B cell (primary cell): ENCODE results near the gene GALK1. TPM values are rescaled to one million over a fixed set of nuclear protein-coding genes. Genes with fewer than 3 reads are reported as not detected.

ENCODE experiments used
- ATAC-seq: fragments of 200-7000 bp; cut with Tn5 transposase; one replicate; pipeline ENCODE4 v1.10.0; 2021; ENCODE audit warnings: low read depth, mild to moderate bottlenecking, moderate number of reproducible peaks, moderate library complexity
- CTCF ChIA-PET: fragments of 350-600 bp; sonication (Branson Sonifier 250); formaldehyde crosslinking; loops from one replicate; lab custom pipeline; 2021; ENCODE audit warnings: antibody characterized with exemption, inconsistent platforms; lab: Charles Lee
- POLR2A ChIA-PET: fragments of 350-600 bp; sonication (Branson Sonifier 250); formaldehyde crosslinking; loops from one replicate; lab custom pipeline; 2021; ENCODE audit warnings: antibody characterized with exemption; lab: Charles Lee
- DNase-seq: peaks from one replicate; pipeline ENCODE4 v3.0.0; 2013
- H2AFZ ChIP-seq: 2 replicates; pipeline ENCODE4 v1.6.1; 2012; ENCODE audit warnings: mild to moderate bottlenecking, low read depth, low read length; ENCODE audit not compliant: insufficient read depth, poor library complexity, severe bottlenecking
- H3K27ac ChIP-seq, 2 donors: 1 replicate in 1 of 2; 2 replicates in 1 of 2; pipeline ENCODE4 v1.5.1; 2012 to 2013; ENCODE audit warnings: low read length in 2 of 2, mild to moderate bottlenecking in 2 of 2, moderate library complexity in 1 of 2
- H3K27me3 ChIP-seq, 4 experiments: fragments of 200-600 bp in 1 of 4; sonication (generic) in 1 of 4; replicated peaks in 1 of 4; 1 replicate in 2 of 4; 2 replicates in 2 of 4; pipeline versions ENCODE4 v1.6.1 to v1.7.0; 2013 to 2016; ENCODE audit warnings: low read length in 3 of 4, mild to moderate bottlenecking in 2 of 4, mixed read lengths in 1 of 4, moderate library complexity in 1 of 4; ENCODE audit not compliant: insufficient read depth in 4 of 4, control insufficient read depth in 3 of 4; ENCODE audit errors: control extremely low read depth in 1 of 4
- H3K36me3 ChIP-seq, 2 experiments: replicated peaks in 1 of 2; 1 replicate in 1 of 2; 2 replicates in 1 of 2; pipeline versions ENCODE4 v1.6.1 to v1.7.1; 2013; ENCODE audit warnings: low read length in 1 of 2; ENCODE audit not compliant: insufficient read depth in 2 of 2, control insufficient read depth in 1 of 2; ENCODE audit errors: control extremely low read depth in 1 of 2, extremely low read depth in 1 of 2
- H3K4me1 ChIP-seq, 2 donors: fragments of 200-600 bp in 1 of 2; sonication (generic) in 1 of 2; 1 replicate in 1 of 2; 2 replicates in 1 of 2; pipeline versions ENCODE4 v1.5.1 to v1.6.1; 2013 to 2017; ENCODE audit warnings: low read length in 2 of 2; ENCODE audit not compliant: control insufficient read depth in 2 of 2, insufficient read depth in 2 of 2
- H3K4me2 ChIP-seq: replicated peaks from 2 replicates; pipeline ENCODE3; 2012; ENCODE audit warnings: mild to moderate bottlenecking, low read depth, low read length; ENCODE audit not compliant: poor library complexity, severe bottlenecking
- H3K4me3 ChIP-seq, 5 experiments: fragments of 200-600 bp in 1 of 5; sonication (generic) in 1 of 5; 1 replicate in 3 of 5; 2 replicates in 2 of 5; pipeline versions ENCODE4 v1.5.1 to v1.7.0; 2011 to 2016; ENCODE audit warnings: low read length in 4 of 5, mild to moderate bottlenecking in 4 of 5, low read depth in 2 of 5, control low read depth in 1 of 5, moderate library complexity in 1 of 5; ENCODE audit not compliant: insufficient read depth in 1 of 5; ENCODE audit errors: control extremely low read depth in 1 of 5, extremely low read depth in 1 of 5
- H3K79me2 ChIP-seq: fragments of 200-600 bp; sonication (generic); one replicate; pipeline ENCODE4 v1.6.0; 2016; ENCODE audit warnings: low read length; ENCODE audit not compliant: control insufficient read depth, insufficient read depth
- H3K9ac ChIP-seq: fragments of 200-600 bp; sonication (generic); 2 replicates; pipeline ENCODE4 v1.6.1; 2017; ENCODE audit warnings: mild to moderate bottlenecking, low read length, moderate library complexity
- H3K9me3 ChIP-seq, 3 donors: one replicate each; pipeline versions ENCODE4 v1.6.1 to v1.7.1; 2013; ENCODE audit warnings: low read length in 2 of 3; ENCODE audit not compliant: control insufficient read depth in 2 of 3, insufficient read depth in 1 of 3; ENCODE audit errors: control extremely low read depth in 1 of 3
- H4K20me1 ChIP-seq: 2 replicates; pipeline ENCODE4 v1.6.0; 2012; ENCODE audit warnings: mild to moderate bottlenecking, low read length; ENCODE audit not compliant: insufficient read depth, control insufficient read depth, poor library complexity, severe bottlenecking
- H3K27ac Mint-ChIP-seq: one replicate; pipeline ENCODE4 v1.8.0; 2021; ENCODE audit warnings: mixed read lengths
- H3K27me3 Mint-ChIP-seq: one replicate; pipeline ENCODE4 v1.8.0; 2021; ENCODE audit warnings: mixed read lengths
- H3K4me1 Mint-ChIP-seq: one replicate; pipeline ENCODE4 v1.8.0; 2021; ENCODE audit warnings: mixed read lengths
- H3K4me3 Mint-ChIP-seq: one replicate; pipeline ENCODE4 v1.8.0; 2021; ENCODE audit warnings: mixed read lengths
- H3K9me3 Mint-ChIP-seq: one replicate; pipeline ENCODE4 v1.8.0; 2022; ENCODE audit warnings: mixed read lengths; ENCODE audit not compliant: insufficient read depth
- EZH2 ChIP-seq: IDR thresholded peaks from 2 replicates; pipeline ENCODE4 v1.6.1; 2012; ENCODE audit warnings: borderline replicate concordance, low read depth, mild to moderate bottlenecking, moderate library complexity, low read length; ENCODE audit not compliant: insufficient read depth, poor library complexity, severe bottlenecking
- WGBS: methylation state at CpG from one replicate; pipeline ENCODE4 v1.1.5; 2013; ENCODE audit warnings: missing lambda C conversion rate; ENCODE audit not compliant: insufficient coverage; 5-methylcytosine and 5-hydroxymethylcytosine counted together
- intact Hi-C: fragments of 100-400 bp; cut with micrococcal nuclease; formaldehyde crosslinking; loops from one replicate; pipeline ENCODE4 v1.10.0; 2022
- polyA plus RNA-seq: library from polyadenylated mRNA; depleted of rRNA; stranded (reverse); fragments of >200 nt; gene quantifications from 2 replicates; pipeline ENCODE4 v1.2.3, GENCODE V29; 2012
- total RNA-seq, 2 donors: library from RNA; stranded (reverse); fragments of 120-200 nt in 1 of 2; gene quantifications; 1 replicate in 1 of 2; 2 replicates in 1 of 2; pipeline versions ENCODE4 v1.2.3 to v1.2.4, GENCODE V29; 2013 to 2022
- TF ChIP-seq, protein P1 (sequence below): fragments of 200-600 bp; IDR thresholded peaks from one replicate; pipeline ENCODE4 v1.8.0; 2022; ENCODE audit warnings: antibody characterized with exemption, mild to moderate bottlenecking

Gene GALK1
- total and polyA plus RNA-seq, 2 donors (not counting 1 experiment from before 2014, with no cell fraction given), result 29.8 to 37.4 TPM

DNA sequence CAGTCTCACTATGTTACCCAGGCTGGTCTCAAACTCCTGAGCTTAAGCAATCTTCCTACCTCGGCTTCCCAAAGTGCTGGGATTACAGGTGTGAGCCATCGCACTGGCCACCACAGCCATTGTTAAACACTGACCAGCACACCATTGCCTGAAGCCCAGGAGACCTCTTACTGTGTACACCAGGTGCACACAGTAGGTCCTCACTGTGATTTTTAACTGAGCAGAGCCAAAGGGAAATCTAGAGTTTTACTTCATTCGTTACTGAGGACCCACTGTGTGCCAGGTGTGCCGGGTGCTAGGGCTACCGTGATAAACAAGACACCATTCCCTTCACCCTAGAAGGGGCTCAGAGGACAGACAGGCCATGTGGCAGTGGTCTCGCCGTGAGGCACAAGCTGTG is 39.5 kb downstream of the GALK1 start:
- H3K27me3 ChIP-seq, result peaks cover 0 to 14% (median 3%) of the 10 kb centered on the region in 4 experiments
- Mint-ChIP-seq H3K4me3 (no peak overlapping the region), H3K27me3 (peaks cover 2% of the 10 kb centered on the region), H3K27ac (no peak overlapping the region), H3K4me1 (peaks cover 2% of the 10 kb centered on the region), H3K9me3 (no peaks in the 10 kb centered on the region)
- TF ChIP-seq EZH2, result no peak
- TF ChIP-seq, protein P1, sequence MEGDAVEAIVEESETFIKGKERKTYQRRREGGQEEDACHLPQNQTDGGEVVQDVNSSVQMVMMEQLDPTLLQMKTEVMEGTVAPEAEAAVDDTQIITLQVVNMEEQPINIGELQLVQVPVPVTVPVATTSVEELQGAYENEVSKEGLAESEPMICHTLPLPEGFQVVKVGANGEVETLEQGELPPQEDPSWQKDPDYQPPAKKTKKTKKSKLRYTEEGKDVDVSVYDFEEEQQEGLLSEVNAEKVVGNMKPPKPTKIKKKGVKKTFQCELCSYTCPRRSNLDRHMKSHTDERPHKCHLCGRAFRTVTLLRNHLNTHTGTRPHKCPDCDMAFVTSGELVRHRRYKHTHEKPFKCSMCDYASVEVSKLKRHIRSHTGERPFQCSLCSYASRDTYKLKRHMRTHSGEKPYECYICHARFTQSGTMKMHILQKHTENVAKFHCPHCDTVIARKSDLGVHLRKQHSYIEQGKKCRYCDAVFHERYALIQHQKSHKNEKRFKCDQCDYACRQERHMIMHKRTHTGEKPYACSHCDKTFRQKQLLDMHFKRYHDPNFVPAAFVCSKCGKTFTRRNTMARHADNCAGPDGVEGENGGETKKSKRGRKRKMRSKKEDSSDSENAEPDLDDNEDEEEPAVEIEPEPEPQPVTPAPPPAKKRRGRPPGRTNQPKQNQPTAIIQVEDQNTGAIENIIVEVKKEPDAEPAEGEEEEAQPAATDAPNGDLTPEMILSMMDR, result no peak
- no peak overlapping the region for H3K4me2 ChIP-seq
- H3K4me3 ChIP-seq, result no peak overlapping the region
- peaks cover 4 to 9% of the 10 kb centered on the region in 2 donors for H3K4me1 ChIP-seq
- 92% methylated on average over 7 of the region's 7 CpGs for WGBS
- no peak overlapping the region for H3K27ac ChIP-seq
- no peak for DNase-seq
- ChIA-PET CTCF (interaction anchor here (1.4 kb wide), 1 partner anchor 13 kb away, joined by 3 read pairs; no protein-coding TSS in a partner anchor), POLR2A (no interaction called here)
- H2AFZ ChIP-seq, result no peak overlapping the region
- no peaks in the 10 kb centered on the region for H3K36me3 ChIP-seq
- H3K9ac ChIP-seq, result no peak overlapping the region
- no peak for ATAC-seq
- intact Hi-C loops, result no loop called here
- H4K20me1 ChIP-seq, result no peaks in the 10 kb centered on the region
- H3K9me3 ChIP-seq, result peaks cover 0 to 3% (median 0%) of the 10 kb centered on the region in 3 donors
- H3K79me2 ChIP-seq, result no peaks in the 10 kb centered on the region

- peaks cover 9% of the 10 kb centered on the region for H3K27me3 Mint-ChIP-seq
- ATAC-seq, result no peak
- CTCF ChIA-PET, result no interaction called here
- no peak overlapping the region for H3K27ac Mint-ChIP-seq
- Histone ChIP-seq H3K36me3 (no peaks in the 10 kb centered on the region), H3K79me2 (no peaks in the 10 kb centered on the region), H4K20me1 (no peaks in the 10 kb centered on the region), H3K9me3 (peaks cover 0 to 3% (median 0%) of the 10 kb centered on the region in 3 donors), H3K4me2 (no peak overlapping the region), H3K4me3 (no peak overlapping the region), H3K27ac (no peak overlapping the region), H3K9ac (no peak overlapping the region), H2AFZ (no peak overlapping the region), H3K4me1 (peaks cover 5 to 11% of the 10 kb centered on the region in 2 donors), H3K27me3 (peaks cover 0 to 23% (median 4%) of the 10 kb centered on the region in 4 experiments)
- peaks cover 7% of the 10 kb centered on the region for H3K4me1 Mint-ChIP-seq
- no peak for DNase-seq
- intact Hi-C loops, result no loop called here
- no peaks in the 10 kb centered on the region for H3K9me3 Mint-ChIP-seq
- no peak overlapping the region for H3K4me3 Mint-ChIP-seq
- WGBS, result 92% methylated on average over 23 of the region's 23 CpGs
- POLR2A ChIA-PET, result no interaction called here
- no peak for TF ChIP-seq EZH2
- TF ChIP-seq, protein P1, result no peak
These were observed 40.7 kb downstream of the GALK1 start for GRCh38 chr17:75724016-75725003.
